CD4-positive, alpha-beta T cell treated with Interleukin-15 for 4 hours (primary cell): ENCODE data around the gene OR52W1.

Experiments
- DNase-seq: peaks from one replicate; pipeline ENCODE4 v3.0.0-alpha.2; 2020; ENCODE audit warnings: low spot score

OR52W1 gene, protein sequence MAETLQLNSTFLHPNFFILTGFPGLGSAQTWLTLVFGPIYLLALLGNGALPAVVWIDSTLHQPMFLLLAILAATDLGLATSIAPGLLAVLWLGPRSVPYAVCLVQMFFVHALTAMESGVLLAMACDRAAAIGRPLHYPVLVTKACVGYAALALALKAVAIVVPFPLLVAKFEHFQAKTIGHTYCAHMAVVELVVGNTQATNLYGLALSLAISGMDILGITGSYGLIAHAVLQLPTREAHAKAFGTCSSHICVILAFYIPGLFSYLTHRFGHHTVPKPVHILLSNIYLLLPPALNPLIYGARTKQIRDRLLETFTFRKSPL

GRCh38 chr11:6199174-6199810 is at the start of gene OR52W1:
Gene OR52W1, plus strand, starts transcription at chr11:6199224. Its CDS starts 0 bp downstream, at chr11:6199224.
- no peak for DNase-seq

- DNase-seq = no peak
These were observed 47.9 kb upstream of the OR52W1 start for GRCh38 chr11:6151117-6151516.

GRCh38 chr11:6152126-6152525 is 46.9 kb upstream of the OR52W1 start:
- DNase-seq = no peak

- no peak for DNase-seq
These were observed 42.2 kb upstream of the OR52W1 start for GRCh38 chr11:6156628-6157359.

DNA sequence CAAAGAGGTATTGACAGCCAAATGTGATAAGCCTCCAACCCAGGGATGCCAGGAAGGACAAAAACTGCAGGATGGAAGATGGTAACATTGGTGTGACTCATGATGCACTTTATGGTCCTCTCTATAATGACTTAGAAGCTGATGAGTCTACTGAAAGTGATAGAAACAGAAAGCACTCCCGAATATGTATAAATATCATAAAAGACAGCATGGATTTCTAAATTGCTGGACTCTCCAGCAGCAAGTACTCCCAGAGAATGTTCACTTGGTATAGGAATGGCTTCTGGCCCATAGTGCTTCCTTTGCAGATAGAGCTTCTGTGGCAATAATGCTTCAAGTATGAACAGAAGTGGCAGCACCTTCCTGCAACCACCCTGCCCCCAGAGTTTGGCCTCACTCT is 28.8 kb upstream of the OR52W1 start, which contains the start of gene OR52B2:
Gene OR52B2, minus strand, starts transcription at position 101 of the 400 bp plus-strand sequence. Its CDS starts 0 bp downstream, at position 101.
- DNase-seq = no peak

DNA sequence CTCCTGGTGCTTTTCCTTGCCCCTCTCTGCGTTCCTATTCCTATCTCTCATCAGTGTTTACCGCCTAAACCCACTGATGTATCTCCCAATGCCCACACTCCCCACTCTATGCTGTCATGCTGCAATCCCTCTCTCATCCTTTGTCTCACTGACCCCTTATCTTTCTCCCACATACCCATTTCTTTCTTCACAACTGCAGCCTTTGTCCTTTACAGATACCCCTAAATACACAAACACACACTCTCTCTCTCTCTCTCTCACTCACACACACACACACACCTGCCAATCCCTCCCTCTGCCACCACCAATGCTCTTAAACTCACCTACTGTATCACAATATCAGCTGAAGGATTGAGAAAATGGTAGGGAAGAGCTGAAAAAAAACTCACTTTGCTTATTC is 23.6 kb upstream of the OR52W1 start:
- DNase-seq = no peak

- DNase-seq = no peak
These were observed 7.3 kb upstream of the OR52W1 start for GRCh38 chr11:6191742-6192141.

- no peak for DNase-seq
These were observed 4.9 kb upstream of the OR52W1 start for GRCh38 chr11:6194065-6194581.

DNA sequence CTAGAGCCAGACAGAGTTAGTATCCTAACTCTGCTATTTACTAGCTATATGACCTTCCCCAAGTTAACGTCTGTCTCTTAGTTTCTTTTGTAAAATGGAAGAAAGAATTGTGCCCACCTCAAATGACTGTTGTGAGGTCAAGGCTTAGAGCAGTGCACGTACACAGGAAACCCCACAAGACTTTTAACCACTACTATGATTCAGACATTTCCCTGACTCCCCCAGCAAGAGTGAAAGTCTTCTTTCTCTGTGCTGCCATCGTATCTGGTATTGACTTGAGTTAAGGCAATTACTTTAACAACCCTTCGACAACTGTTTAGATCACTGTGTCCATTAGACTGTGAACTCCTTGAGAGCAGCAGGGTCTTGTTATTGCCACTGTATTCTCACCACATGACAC is 2.6 kb upstream of the OR52W1 start:
- DNase-seq = peak; percentile 13

DNA sequence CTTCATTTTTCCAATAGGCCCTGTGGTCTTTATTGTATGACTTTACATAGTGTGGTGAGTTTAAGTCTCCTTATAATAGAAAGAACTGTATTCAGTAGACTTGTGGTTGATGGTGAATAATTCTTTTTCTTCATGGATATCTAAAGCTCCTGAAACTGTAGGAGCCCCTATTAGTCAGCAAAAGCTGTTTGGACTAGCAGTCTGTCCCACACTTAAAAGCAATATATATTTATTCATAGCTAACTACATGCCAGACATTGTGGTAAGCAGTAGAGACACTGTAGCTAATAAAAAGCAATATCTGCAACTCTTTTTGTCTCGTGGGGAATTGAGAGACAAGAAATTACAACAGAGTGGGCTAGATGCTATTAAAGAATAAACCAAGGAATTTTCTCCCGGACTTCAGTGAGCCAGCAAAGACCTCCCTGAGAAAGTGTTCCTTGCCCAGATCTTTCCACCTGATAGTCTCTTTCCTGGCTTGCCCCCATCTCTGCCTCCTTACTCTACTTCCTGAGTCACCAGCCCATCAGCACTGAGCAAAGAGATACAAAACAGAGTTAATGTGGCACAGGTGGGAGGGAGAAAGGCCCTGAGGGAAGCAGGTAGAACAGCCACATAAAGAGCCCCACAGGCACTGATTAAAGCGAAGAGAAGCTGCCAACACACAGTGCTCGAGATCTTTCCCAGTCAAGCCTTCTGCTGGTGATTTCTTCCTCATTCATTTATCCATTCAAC is 1.4 kb upstream of the OR52W1 start:
- DNase-seq = no peak

GRCh38 chr11:6200975-6201374 is 2.0 kb downstream of the OR52W1 start:
- DNase-seq = peak; percentile 21

GRCh38 chr11:6201481-6201880 is 2.5 kb downstream of the OR52W1 start:
- no peak for DNase-seq

DNA sequence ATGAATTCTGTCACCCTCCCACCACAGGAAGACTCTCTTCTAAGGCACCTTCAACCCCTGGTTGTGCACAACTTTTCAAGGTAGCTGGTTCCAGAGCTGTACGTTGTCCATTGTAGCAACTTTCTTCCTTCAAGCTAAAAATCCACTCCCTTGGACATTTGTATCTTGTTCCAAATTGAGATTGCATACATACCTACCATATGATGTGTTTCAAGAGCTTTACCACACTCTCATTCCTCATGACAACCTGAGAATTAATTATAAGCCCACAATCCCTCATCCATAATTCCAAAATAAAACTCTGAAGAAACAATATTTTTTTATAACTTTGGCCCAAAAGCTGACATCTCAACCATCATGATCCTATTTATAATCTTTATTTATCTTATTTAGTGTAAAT is 3.0 kb downstream of the OR52W1 start:
- no peak for DNase-seq

DNA sequence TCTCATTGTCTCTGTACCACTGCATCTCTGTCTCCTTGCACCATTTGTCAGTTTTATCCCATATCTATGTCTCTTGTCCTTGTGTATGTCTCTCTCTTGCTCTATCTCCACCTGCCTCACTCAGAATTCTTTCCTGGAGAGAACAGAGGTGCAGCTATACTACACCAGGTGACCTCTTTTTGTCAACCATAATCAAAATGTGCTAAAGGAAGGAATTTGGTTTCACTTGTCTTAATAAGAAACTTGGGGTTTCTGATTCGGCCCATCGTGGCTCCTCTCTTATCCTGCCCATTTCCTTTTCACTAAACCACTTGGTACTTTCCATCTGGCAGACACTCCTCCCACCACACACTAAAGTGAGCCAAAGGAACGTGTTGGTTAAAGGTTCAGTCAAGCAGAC is 4.3 kb downstream of the OR52W1 start:
- peak; percentile 32 for DNase-seq

GRCh38 chr11:6204706-6205105 is 5.7 kb downstream of the OR52W1 start:
- no peak for DNase-seq

- no peak for DNase-seq
These were observed 6.3 kb downstream of the OR52W1 start, which contains the start of gene C11orf42 for GRCh38 chr11:6205366-6205765. Gene C11orf42, plus strand, starts transcription at chr11:6205557. Its CDS starts 59 bp downstream, at chr11:6205616.

DNA sequence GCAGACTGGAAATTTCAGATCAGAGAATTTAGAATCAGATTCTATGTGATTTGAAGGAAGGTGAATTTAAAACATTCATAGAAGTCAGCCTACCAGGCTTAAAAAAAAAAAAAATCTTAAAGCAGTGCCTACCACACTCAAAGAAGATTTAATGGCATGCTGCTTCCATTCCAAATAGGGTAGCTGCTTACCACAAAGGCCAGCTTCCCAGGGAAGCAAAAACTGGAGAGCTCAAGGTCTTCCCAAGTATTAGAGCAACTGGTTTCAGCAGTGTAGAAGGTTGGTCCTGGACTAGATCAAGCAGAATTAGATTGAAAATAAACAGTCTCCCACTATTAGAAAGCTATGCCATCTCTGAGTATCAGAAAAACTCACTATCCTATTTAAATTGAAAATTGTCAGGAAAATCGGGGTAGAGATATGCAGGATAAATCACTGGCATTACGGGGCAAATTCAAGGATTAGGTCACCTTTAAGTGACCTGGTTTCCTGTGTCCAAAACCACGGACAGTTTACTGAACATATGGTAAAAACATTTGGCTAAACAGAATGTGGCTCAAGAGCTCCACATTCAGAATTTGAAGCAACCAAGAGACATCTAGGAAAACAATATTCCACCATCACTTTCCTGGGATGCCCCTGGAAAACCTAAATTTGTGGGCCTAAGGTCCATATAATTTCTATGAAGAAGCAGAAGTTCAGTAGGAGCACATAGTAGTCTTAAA is 7.6 kb downstream of the OR52W1 start:
- no peak for DNase-seq

DNA sequence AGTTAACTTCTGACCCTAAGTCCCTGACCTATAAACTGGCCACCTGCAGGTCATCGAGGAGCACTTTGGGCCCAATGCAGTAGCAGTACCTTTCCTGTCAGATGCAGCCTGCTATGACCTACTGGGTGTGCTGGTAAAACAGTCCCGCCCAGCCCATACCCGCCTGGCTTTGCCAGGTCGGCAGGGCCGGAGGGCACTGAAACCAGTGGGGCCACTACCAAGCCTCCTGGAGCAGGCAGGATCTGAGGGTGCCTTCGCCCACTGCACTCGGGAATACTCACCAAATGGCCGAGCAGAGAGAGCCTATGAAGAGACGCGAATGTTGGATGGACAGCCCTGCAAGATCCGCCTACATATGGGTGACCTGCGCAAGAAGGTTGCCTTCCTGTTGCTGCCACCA is 10.8 kb downstream of the OR52W1 start:
- no peak for DNase-seq

GRCh38 chr11:6210274-6210955 is 11.4 kb downstream of the OR52W1 start:
- DNase-seq = no peak

GRCh38 chr11:6214530-6214929 is 15.5 kb downstream of the OR52W1 start:
- DNase-seq = no peak

DNA sequence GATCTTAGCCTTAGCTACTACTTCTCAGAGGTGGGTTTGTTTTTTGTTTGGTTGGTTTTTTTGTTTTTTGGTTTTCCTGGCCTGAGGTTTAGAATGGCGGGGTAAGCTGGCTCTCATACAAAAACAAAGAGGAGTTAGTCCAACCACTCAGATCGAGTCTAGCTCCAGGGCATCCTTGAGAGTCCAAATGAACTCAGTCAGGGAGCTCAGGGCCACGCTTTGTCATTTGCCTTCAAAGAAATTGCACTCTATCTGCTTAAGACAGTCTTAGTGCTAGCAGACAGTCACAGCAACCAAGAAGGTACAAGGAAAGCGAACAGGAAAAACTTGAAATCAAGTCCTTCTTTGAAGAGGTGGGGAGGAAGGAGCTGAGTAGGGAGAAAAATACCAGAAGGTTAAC is 17.5 kb downstream of the OR52W1 start:
- DNase-seq = no peak
